ENCODE results near the gene GJC1. TPM values are rescaled to one million over a fixed set of nuclear protein-coding genes. Genes with fewer than 3 reads are reported as not detected.

The GJC1 gene
- total RNA-seq, 4 donors from 2014 or later = 1.2 to 5.9 (median 1.6) TPM

DNA sequence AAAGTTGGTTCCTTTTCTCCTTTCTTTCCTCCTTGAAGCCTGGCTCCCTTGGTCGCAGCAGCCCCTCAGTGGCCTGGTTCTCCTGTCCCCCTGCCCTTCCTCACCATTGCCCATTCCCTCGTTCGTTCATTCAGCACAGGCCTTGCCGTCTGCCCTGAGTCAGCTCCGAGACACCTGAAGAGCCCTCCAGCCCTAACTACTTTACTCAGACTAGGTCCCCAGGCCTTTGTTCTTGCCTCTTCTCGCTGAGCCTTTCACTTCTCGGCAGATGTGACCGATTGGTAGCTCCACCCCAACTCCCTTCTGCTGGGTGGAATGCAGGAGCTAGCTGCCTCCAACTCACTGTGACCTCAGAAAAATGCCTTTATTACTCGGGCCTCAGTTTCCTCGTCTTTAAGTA lies 78.3 kb downstream of the GJC1 start:
- no peak overlapping the region for H3K4me3 ChIP-seq
- H3K4me1 ChIP-seq = no peaks in the 10 kb centered on the region
- H3K36me3 ChIP-seq = peaks cover 0 to 41% (median 0%) of the 10 kb centered on the region in 3 donors
- no peak for DNase-seq
- H3K27me3 ChIP-seq = peaks cover 0 to under 1% (median 0%) of the 10 kb centered on the region in 4 donors
- WGBS, 2 donors = 91 to 93% methylated on average over 10 of the region's 10 CpGs
- H3K27ac ChIP-seq = no peak overlapping the region
- no peaks in the 10 kb centered on the region for H3K9me3 ChIP-seq
- intact Hi-C loops (cut with DNase I) = no loop called here
- no peak for TF ChIP-seq POLR2A (IDR thresholded peaks at IDR 0.05)
- TF ChIP-seq, protein P1, sequence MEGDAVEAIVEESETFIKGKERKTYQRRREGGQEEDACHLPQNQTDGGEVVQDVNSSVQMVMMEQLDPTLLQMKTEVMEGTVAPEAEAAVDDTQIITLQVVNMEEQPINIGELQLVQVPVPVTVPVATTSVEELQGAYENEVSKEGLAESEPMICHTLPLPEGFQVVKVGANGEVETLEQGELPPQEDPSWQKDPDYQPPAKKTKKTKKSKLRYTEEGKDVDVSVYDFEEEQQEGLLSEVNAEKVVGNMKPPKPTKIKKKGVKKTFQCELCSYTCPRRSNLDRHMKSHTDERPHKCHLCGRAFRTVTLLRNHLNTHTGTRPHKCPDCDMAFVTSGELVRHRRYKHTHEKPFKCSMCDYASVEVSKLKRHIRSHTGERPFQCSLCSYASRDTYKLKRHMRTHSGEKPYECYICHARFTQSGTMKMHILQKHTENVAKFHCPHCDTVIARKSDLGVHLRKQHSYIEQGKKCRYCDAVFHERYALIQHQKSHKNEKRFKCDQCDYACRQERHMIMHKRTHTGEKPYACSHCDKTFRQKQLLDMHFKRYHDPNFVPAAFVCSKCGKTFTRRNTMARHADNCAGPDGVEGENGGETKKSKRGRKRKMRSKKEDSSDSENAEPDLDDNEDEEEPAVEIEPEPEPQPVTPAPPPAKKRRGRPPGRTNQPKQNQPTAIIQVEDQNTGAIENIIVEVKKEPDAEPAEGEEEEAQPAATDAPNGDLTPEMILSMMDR (IDR thresholded peaks at IDR 0.05) = no peak

GRCh38 chr17:44751331-44751730 lies 78.8 kb downstream of the GJC1 start:
- WGBS, 2 donors = 92 to 93% methylated on average over 7 of the region's 7 CpGs
- no peak for TF ChIP-seq POLR2A (IDR thresholded peaks at IDR 0.05)
- TF ChIP-seq, protein P1 (IDR thresholded peaks at IDR 0.05) = no peak
- Histone ChIP-seq H3K27ac (no peak overlapping the region), H3K4me1 (no peaks in the 10 kb centered on the region), H3K27me3 (no peaks in the 10 kb centered on the region), H3K36me3 (peaks cover 0 to 43% (median 0%) of the 10 kb centered on the region in 3 donors), H3K4me3 (no peak overlapping the region), H3K9me3 (no peaks in the 10 kb centered on the region)
- no peak for DNase-seq
- intact Hi-C loops (cut with DNase I) = no loop called here

- H3K36me3 ChIP-seq = peaks cover 0 to 43% (median 0%) of the 10 kb centered on the region in 3 donors
- no peaks in the 10 kb centered on the region for H3K9me3 ChIP-seq
- no peaks in the 10 kb centered on the region for H3K4me1 ChIP-seq
- H3K27me3 ChIP-seq = no peaks in the 10 kb centered on the region
- no peak for DNase-seq
- no peak overlapping the region for H3K27ac ChIP-seq
- 71 to 77% methylated on average over 9 of the region's 9 CpGs for WGBS, 2 donors
- intact Hi-C loops (cut with DNase I) = no loop called here
- no peak for TF ChIP-seq POLR2A (IDR thresholded peaks at IDR 0.05)
- TF ChIP-seq, protein P1 (IDR thresholded peaks at IDR 0.05) = no peak
- H3K4me3 ChIP-seq = peak overlapping the region in 2 of 4 donors; percentile 3 to 44
Observed at GRCh38 chr17:44749980-44750318, 80.1 kb downstream of the GJC1 start.

GRCh38 chr17:44749076-44749979 lies 80.8 kb downstream of the GJC1 start:
- Histone ChIP-seq H3K4me1 (no peaks in the 10 kb centered on the region), H3K4me3 (peak overlapping the region in 2 of 4 donors; percentile 3 to 44), H3K9me3 (no peaks in the 10 kb centered on the region), H3K27me3 (no peaks in the 10 kb centered on the region), H3K36me3 (peaks cover 0 to 43% (median 0%) of the 10 kb centered on the region in 3 donors), H3K27ac (no peak overlapping the region)
- intact Hi-C loops (cut with DNase I) = no loop called here
- no peak for TF ChIP-seq POLR2A (IDR thresholded peaks at IDR 0.05)
- TF ChIP-seq, protein P1 (IDR thresholded peaks at IDR 0.05) = no peak
- DNase-seq = no peak
- WGBS, 2 donors = 63 to 76% methylated on average over 3 to 5 of the region's 19 CpGs

Other genes with a start within 250 kb of the GJC1 start
- gene MEIOC, start 173.8 kb downstream of the GJC1 start, total RNA-seq = under 1 TPM in 1 of 4 donors, not detected in 3; under 0.01 TPM
- gene CCDC43, start 140.5 kb downstream of the GJC1 start, total RNA-seq = 10 to 100 TPM; 10.2 to 23.0 (median 19.7) TPM
- 1 to 10 TPM; 1.9 to 5.3 (median 3.8) TPM for gene DBF4B, start 121.6 kb downstream of the GJC1 start, total RNA-seq
- under 1 TPM in 2 of 4 donors, not detected in 2; 0.18 to 0.38 TPM for gene ADAM11, start 71.3 kb downstream of the GJC1 start, total RNA-seq
- 1 to 10 TPM in 3 of 4 donors, not detected in 1; 1.5 to 5.5 (median 2.3) TPM for gene HIGD1B, start 17.6 kb upstream of the GJC1 start, total RNA-seq
- 10 to 100 TPM; 53.4 to 85.7 (median 59.8) TPM for gene EFTUD2, start 69.2 kb upstream of the GJC1 start, total RNA-seq
- not detected for gene GFAP, start 85.2 kb upstream of the GJC1 start, total RNA-seq
- gene KIF18B, start 117.5 kb upstream of the GJC1 start, total RNA-seq = 10 to 100 TPM in 1 of 4 donors, 1 to 10 TPM in 3; 3.3 to 11.1 (median 4.8) TPM
- 1 to 10 TPM in 1 of 4 donors, under 1 TPM in 2, not detected in 1; 0.35 to 2.3 (median 0.70) TPM for gene C1QL1, start 138.0 kb upstream of the GJC1 start, total RNA-seq
- gene DCAKD, start 221.3 kb upstream of the GJC1 start, total RNA-seq = 10 to 100 TPM; 23.8 to 44.1 (median 34.7) TPM
- 10 to 100 TPM; 54.6 to 66.2 (median 57.8) TPM for gene NMT1, start 231.0 kb upstream of the GJC1 start, total RNA-seq

All from esophagus squamous epithelium (tissue), 5 donors.